GM23338 (cell line): ENCODE measurements around the gene SERGEF.

ENCODE experiments used
- CREB1 ChIP-seq: fragments of 250-450 bp; sonication (Bioruptor Pico); IDR thresholded peaks from 2 replicates; pipeline ENCODE4 v1.5.0; 2020; ENCODE audit warnings: low read depth, mild to moderate bottlenecking, moderate library complexity
- CTCF ChIP-seq, 2 experiments: fragments of 200-600 bp in 1 of 2; sonication (generic) in 1 of 2; conservative IDR thresholded peaks; 2 replicates each; pipeline versions ENCODE4 v1.5.1 to v1.6.1; 2016 to 2017; ENCODE audit warnings: antibody characterized with exemption in 2 of 2, low read depth in 2 of 2, mild to moderate bottlenecking in 2 of 2, moderate library complexity in 1 of 2
- ETS1 ChIP-seq: IDR thresholded peaks from 2 replicates; pipeline ENCODE4 v1.6.1; 2016; ENCODE audit warnings: antibody characterized with exemption
- EZH2 ChIP-seq: fragments of 200-600 bp; sonication (generic); IDR thresholded peaks from one replicate; pipeline ENCODE4 v1.8.0; 2017; ENCODE audit warnings: antibody characterized with exemption, mild to moderate bottlenecking, low read depth; ENCODE audit not compliant: unreplicated experiment
- EZH2phosphoT487 ChIP-seq: fragments of 200-600 bp; sonication (generic); IDR thresholded peaks from one replicate; pipeline ENCODE4 v1.8.1; 2018; ENCODE audit warnings: antibody characterized with exemption; ENCODE audit not compliant: unreplicated experiment
- JUNB ChIP-seq: IDR thresholded peaks from one replicate; pipeline ENCODE4 v1.6.1; 2016; ENCODE audit warnings: antibody characterized with exemption; ENCODE audit not compliant: unreplicated experiment
- NANOG ChIP-seq: IDR thresholded peaks from 2 replicates; pipeline ENCODE4 v1.6.1; 2016; ENCODE audit warnings: antibody characterized with exemption, borderline replicate concordance
- POLR2AphosphoS5 ChIP-seq: IDR thresholded peaks from 2 replicates; pipeline ENCODE4 v1.6.1; 2016; ENCODE audit warnings: antibody characterized with exemption, low read depth
- REST ChIP-seq: IDR thresholded peaks from one replicate; pipeline ENCODE4 v1.6.1; 2018; ENCODE audit warnings: antibody characterized with exemption; ENCODE audit not compliant: unreplicated experiment
- STAT1 ChIP-seq: IDR thresholded peaks from one replicate; pipeline ENCODE4 v1.6.1; 2016; ENCODE audit warnings: antibody characterized with exemption; ENCODE audit not compliant: unreplicated experiment
- ZNF114 ChIP-seq: fragments of 250-450 bp; sonication (Bioruptor Pico); IDR thresholded peaks from 2 replicates; pipeline ENCODE4 v1.5.0; 2020; ENCODE audit warnings: mild to moderate bottlenecking, moderate library complexity
- ZNF331 ChIP-seq: fragments of 250-450 bp; sonication (Bioruptor Pico); IDR thresholded peaks from 2 replicates; pipeline ENCODE4 v1.5.0; 2020; ENCODE audit warnings: low read depth, mild to moderate bottlenecking, moderate library complexity
- ZNF462 ChIP-seq: fragments of 250-450 bp; sonication (Bioruptor Pico); IDR thresholded peaks from 2 replicates; pipeline ENCODE4 v1.5.0; 2020; ENCODE audit warnings: mild to moderate bottlenecking, moderate library complexity

- no peak for TF ChIP-seq EZH2
- TF ChIP-seq CTCF (conservative IDR thresholded peaks at IDR 0.05; ENCODE audit: low read depth in 2 of 2): no peak
- TF ChIP-seq POLR2AphosphoS5: no peak
- TF ChIP-seq EZH2phosphoT487: no peak
- TF ChIP-seq CREB1 (CRISPR knock-in tag): no peak
- no peak for TF ChIP-seq STAT1
- TF ChIP-seq ZNF331 (CRISPR knock-in tag): no peak
- TF ChIP-seq JUNB: no peak
- TF ChIP-seq ETS1: no peak
- no peak for TF ChIP-seq REST
- TF ChIP-seq NANOG: no peak
- TF ChIP-seq ZNF114 (CRISPR knock-in tag): no peak
- TF ChIP-seq ZNF462 (CRISPR knock-in tag): no peak
These were observed 268.5 kb downstream of the SERGEF start for GRCh38 chr11:17744151-17744940.
